GOT3 (cell line): ENCODE data around the gene EIF2B2.

Experiments
- DNase-seq: peaks from one replicate; lab custom pipeline; 2025; ENCODE audit warnings: mixed read lengths; lab: John Stamatoyannopoulos, UW

The EIF2B2 gene

GRCh38 chr14:75044752-75045151 lies 42.0 kb downstream of the EIF2B2 start:
- no peak for DNase-seq

GRCh38 chr14:75046275-75046674 lies 43.6 kb downstream of the EIF2B2 start:
- DNase-seq = no peak

DNA sequence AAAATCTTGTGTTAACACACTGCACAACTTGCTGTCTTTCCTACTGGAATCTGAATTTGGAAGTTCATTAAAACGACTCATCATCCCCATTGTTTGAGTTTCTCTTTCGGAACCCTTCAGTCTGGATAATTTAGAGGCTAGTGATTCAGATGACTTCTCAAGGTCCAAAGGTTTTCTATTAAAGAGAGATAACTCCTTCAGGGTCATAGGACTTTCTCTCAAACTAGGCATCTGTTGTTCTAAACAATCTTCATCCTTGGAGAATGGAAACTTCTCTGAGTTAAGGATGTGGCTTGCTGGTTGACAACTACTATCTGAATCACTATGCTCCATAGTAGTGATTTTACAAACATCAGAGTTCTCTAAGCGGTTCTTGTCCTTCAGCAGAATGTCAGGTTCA lies 44.2 kb downstream of the EIF2B2 start:
- no peak for DNase-seq

DNA sequence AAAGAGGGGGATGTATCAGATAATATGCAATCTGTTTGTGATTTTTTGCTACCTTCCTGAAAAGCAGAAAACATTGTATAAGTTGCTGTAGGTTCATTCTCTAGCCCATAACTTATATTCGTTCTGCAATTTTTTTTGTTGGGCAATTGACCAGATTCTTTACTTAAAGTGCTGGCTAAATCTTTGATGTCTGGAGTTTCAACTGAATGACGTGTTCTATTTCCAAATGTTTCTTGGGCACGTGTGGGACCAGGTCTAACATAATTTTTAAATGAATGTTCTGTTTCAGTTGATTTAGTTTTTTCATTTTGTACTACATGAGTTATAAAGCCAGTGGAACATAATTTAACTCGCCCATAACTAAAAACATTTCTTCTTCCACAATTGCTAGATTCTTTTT lies 44.8 kb downstream of the EIF2B2 start:
- DNase-seq = no peak

GRCh38 chr14:75048101-75048500 lies 45.4 kb downstream of the EIF2B2 start:
- no peak for DNase-seq

DNA sequence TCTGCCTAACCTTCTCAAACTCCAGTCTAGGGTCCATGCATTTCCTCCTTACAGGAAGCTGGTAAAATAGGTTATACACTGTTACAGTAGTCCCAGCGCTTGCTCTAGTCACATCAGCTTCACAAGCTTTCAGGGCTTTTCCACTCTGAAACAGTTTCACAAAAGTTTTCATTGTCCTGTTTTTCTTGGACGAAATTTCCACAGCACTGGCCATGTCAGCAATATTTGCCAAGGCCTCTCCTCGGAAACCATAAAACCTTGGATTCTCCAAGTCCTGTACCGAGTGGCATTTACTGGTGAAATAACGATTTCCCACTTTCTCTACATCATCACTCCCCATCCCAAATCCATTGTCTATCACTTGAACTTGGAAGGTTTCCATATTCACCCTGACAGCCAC lies 46.4 kb downstream of the EIF2B2 start:
- DNase-seq = no peak

GRCh38 chr14:75049731-75050201 lies 47.0 kb downstream of the EIF2B2 start:
- DNase-seq = no peak

DNA sequence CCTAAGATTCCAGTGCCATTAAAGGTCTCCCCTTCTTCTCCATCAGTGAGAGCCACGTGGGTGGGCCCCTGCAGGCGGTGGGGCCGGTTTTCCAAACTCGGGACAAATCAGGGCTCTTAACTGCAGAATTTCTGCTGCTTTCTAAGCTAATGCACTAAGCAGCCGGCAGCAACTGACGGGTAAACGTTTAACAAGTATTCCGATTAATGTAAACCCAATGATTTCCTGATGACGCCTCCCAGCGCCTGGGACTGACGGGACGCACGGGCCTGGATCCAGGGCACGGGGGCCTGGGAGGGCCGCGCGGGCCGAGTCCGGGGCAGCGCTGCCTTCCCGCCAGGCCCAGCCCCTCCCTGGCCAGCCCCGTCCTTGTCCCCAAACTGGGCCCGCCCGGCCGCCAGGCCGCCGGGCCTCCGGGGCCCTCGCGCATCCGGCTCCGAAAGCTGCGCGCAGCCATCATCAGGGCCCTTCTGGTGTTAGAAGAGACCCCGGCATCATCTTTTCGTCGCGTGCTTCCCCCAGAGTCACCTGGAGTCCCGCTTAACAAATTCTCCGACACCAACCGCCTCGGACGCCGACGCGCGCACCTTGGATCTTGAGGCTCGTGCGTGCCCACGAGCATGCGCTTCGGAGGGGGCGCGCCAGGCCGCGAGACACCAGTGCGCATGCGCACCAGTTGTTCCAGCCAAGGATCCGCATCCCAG lies 48.3 kb downstream of the EIF2B2 start, which contains the start of gene MLH3:
Gene MLH3 (minus strand): TSS at position 616 of the 704 bp plus-strand sequence. CDS start 1,812 bp downstream, outside the sequence.
- DNase-seq = no peak

- no peak for DNase-seq
These were observed 48.8 kb downstream of the EIF2B2 start for GRCh38 chr14:75051556-75051899.

DNA sequence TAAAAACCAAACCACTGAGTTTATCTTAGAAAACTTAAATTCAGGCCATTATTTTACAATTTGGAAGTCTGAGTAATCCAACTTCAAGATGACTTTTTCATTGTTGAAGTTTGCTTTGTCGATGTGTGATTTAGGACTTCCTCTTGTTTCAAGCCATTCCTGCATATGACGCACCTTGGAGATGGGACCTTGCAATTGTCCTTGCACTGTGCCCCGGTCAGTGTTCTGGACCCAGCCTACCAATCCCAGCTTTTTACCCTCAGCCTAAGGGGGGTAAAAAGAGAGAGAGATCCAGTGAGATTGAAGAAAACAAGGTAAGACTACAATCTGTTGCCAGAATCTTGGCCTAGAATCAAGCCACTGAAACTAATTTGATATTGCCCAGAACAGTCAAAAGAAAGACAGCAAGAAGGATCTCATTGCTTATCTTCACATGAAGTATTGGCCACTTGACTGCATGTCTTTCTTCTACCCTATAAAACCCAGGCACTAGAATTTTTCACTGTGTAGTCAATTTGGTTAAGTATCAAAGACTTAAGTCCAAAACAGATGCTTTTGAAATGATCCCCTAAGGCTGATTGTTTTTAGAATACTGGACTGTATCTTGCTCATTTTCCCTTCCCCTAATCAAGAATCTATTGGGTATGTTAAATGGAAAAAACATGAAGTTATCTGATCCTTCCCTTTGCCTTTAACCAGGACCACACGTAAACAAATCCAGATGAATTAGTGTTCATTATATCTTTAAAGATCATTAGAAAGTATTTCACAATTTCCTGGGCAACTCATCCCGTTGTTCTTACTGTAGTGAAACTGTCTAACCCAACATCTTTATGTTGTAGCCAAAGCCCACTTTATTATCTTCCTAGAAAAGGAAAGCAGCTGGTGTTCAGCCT lies 50.9 kb downstream of the EIF2B2 start:
- no peak for DNase-seq

- no peak for DNase-seq
These were observed 51.7 kb downstream of the EIF2B2 start for GRCh38 chr14:75054421-75054820.

DNA sequence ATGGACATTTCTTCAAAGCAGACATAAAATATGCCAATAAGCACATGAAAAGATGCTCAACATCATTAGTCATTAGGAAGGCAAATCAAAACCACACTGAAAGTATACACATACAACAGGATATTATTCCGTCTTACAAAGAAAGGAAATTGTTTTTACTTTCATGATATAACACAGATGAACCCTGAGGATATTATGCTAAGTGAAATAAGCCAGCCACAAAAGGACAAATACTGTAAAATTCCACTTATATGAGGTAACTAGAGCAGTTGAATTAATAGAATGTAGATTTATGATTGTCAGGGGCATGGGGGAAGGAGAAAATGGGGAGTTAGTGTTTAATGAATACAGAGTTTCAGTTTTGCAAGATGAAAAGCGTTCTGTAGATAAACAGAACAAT lies 56.9 kb downstream of the EIF2B2 start:
- no peak for DNase-seq

DNA sequence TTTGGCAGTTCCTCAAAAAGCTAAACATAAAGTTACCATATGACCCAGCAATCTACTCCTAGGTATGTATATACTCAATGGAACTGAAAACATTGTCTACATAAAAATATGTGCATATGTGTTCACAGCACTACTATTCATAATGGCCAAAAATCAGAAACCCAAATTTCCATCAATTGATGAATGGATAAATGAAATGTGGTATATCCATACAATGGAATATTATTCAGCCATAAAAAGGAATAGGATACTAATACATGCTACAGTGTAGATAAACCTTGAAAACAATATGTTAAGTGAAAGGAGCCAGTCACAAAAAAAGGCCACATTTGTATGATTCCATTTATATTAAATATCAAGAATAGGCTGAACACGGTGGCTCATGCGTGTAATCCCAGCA lies 57.7 kb downstream of the EIF2B2 start:
- DNase-seq = no peak
